ENCODE measurements around the gene TNK1. TPM values are rescaled to one million over a fixed set of nuclear protein-coding genes. Genes with fewer than 3 reads are reported as not detected.
"Not testable (repeated sequence)": the region's sequence is repeated elsewhere in the genome, so short reads cannot be mapped to it uniquely, and the experiment has no call there.

TNK1 gene
- total RNA-seq, 1 experiment from 2014 or later: 16.8 TPM

GRCh38 chr17:7368599-7368994, 12.3 kb upstream of the TNK1 start:
- intact Hi-C loops (cut with micrococcal nuclease); ATAC-seq; H3K36me3 ChIP-seq (ENCODE audit: control insufficient read depth in 1 of 2, insufficient read depth in 2 of 2, low read length in 2 of 2); H3K4me1 ChIP-seq (ENCODE audit: control insufficient read depth in 1 of 2, insufficient read depth in 2 of 2, low read length in 2 of 2); H3K9me2 ChIP-seq (ENCODE audit: insufficient read depth); H3K9ac ChIP-seq (ENCODE audit: low read length); H2AFZ ChIP-seq (ENCODE audit: low read depth, low read length, poor library complexity, severe bottlenecking); H3K4me3 ChIP-seq (replicated peaks in 1 of 2; ENCODE audit: low read depth in 1 of 2, low read length in 2 of 2); H3K79me2 ChIP-seq (ENCODE audit: insufficient read depth, low read length); DNase-seq (ENCODE audit: low read depth, low spot score); H4K20me1 ChIP-seq (ENCODE audit: insufficient read depth); H3K27me3 ChIP-seq (ENCODE audit: insufficient read depth, low read length); H3K27ac ChIP-seq (ENCODE audit: low read depth, low read length); H3K9me3 ChIP-seq (ENCODE audit: control insufficient read depth in 1 of 2, insufficient read depth in 1 of 2, low read depth in 1 of 2, low read length in 2 of 2); H3K4me2 ChIP-seq (ENCODE audit: low read length); RAD21 ChIA-PET (ENCODE audit: low non-redundant PET in 1 of 2, low total read pairs in 2 of 2, uncharacterized antibody in 2 of 2, unreplicated experiment in 2 of 2); BruUV-seq (replicated peaks): not testable (repeated sequence)
- ChIA-PET POLR2A (interaction anchor here (1.2 kb wide), 1 partner anchor 35 kb away, joined by 3 read pairs; the partner anchor contains the start of gene TMEM256), CTCF (interaction anchor here (0.6 kb wide), 1 partner anchor 817 kb away, joined by 4 read pairs; no protein-coding TSS in a partner anchor)

GRCh38 chr17:7369825-7370224, 11.1 kb upstream of the TNK1 start:
- no peaks in the 10 kb centered on the region for H3K36me3 ChIP-seq (ENCODE audit: control insufficient read depth in 1 of 2, insufficient read depth in 2 of 2, low read length in 2 of 2)
- H3K9me3 ChIP-seq (ENCODE audit: control insufficient read depth in 1 of 2, insufficient read depth in 1 of 2, low read depth in 1 of 2, low read length in 2 of 2): no peaks in the 10 kb centered on the region
- H3K27ac ChIP-seq (ENCODE audit: low read depth, low read length): no peak overlapping the region
- ChIA-PET POLR2A (no interaction called here), CTCF (interaction anchor here (0.9 kb wide), 1 partner anchor 14 kb away, joined by 4 read pairs; no protein-coding TSS in a partner anchor), RAD21 (ENCODE audit: low non-redundant PET in 1 of 2, low total read pairs in 2 of 2, uncharacterized antibody in 2 of 2, unreplicated experiment in 2 of 2) (no interaction called here)
- H3K4me3 ChIP-seq (replicated peaks in 1 of 2; ENCODE audit: low read depth in 1 of 2, low read length in 2 of 2): no peak overlapping the region
- no peak for TF ChIP-seq ZBTB33 (IDR thresholded peaks at IDR 0.05; ENCODE audit: extremely low read depth, insufficient replicate concordance, low read length)
- no peak for TF ChIP-seq ATF3 (IDR thresholded peaks at IDR 0.05)
- no peak for TF ChIP-seq MAX (IDR thresholded peaks at IDR 0.05)
- TF ChIP-seq ELF1 (IDR thresholded peaks at IDR 0.05; ENCODE audit: borderline replicate concordance, low read depth): no peak
- no peak for TF ChIP-seq JUND (IDR thresholded peaks at IDR 0.05)
- TF ChIP-seq EZH2 (IDR thresholded peaks at IDR 0.05): no peak
- no peak for TF ChIP-seq TCF7L2 (IDR thresholded peaks at IDR 0.05; ENCODE audit: borderline replicate concordance, extremely low read depth, insufficient read depth, insufficient read length)
- H3K9me2 ChIP-seq (ENCODE audit: insufficient read depth): no peaks in the 10 kb centered on the region
- DNase-seq (ENCODE audit: low read depth, low spot score) (no peak), ATAC-seq (no peak)
- no peaks in the 10 kb centered on the region for H3K4me1 ChIP-seq (ENCODE audit: control insufficient read depth in 1 of 2, insufficient read depth in 2 of 2, low read length in 2 of 2)
- H3K27me3 ChIP-seq (ENCODE audit: insufficient read depth, low read length): no peaks in the 10 kb centered on the region
- intact Hi-C loops (cut with micrococcal nuclease): no loop called here
- BruUV-seq (replicated peaks): no TSS peak
- H4K20me1 ChIP-seq (ENCODE audit: insufficient read depth): no peaks in the 10 kb centered on the region
- H2AFZ ChIP-seq (ENCODE audit: low read depth, low read length, poor library complexity, severe bottlenecking): no peak overlapping the region
- no peak overlapping the region for H3K9ac ChIP-seq (ENCODE audit: low read length)
- H3K79me2 ChIP-seq (ENCODE audit: insufficient read depth, low read length): no peaks in the 10 kb centered on the region
- no peak overlapping the region for H3K4me2 ChIP-seq (ENCODE audit: low read length)

Data from HCT116 (cell line).